Mesenchymal stem cell (in vitro differentiated cells and primary cell): ENCODE results near the gene SLC30A1.

Experiments
- DNase-seq: peaks from one replicate; pipeline ENCODE4 v3.0.0-alpha.2; 2013
- H2AFZ ChIP-seq: one replicate; pipeline ENCODE4 v1.6.1; 2013; ENCODE audit warnings: low read depth, mild to moderate bottlenecking, control low read depth, inconsistent platforms, low read length, moderate library complexity
- H2AK5ac ChIP-seq: 2 replicates; pipeline ENCODE4 v1.6.1; 2013; ENCODE audit warnings: low read length, moderate library complexity, mild to moderate bottlenecking, inconsistent platforms; ENCODE audit not compliant: severe bottlenecking
- H2BK120ac ChIP-seq: one replicate; pipeline ENCODE4 v1.6.1; 2013; ENCODE audit warnings: low read depth, mild to moderate bottlenecking, inconsistent platforms, low read length, moderate library complexity
- H2BK12ac ChIP-seq, 2 experiments: one replicate each; pipeline ENCODE4 v1.6.1; 2013; ENCODE audit warnings: inconsistent platforms in 2 of 2, low read length in 2 of 2, mild to moderate bottlenecking in 2 of 2, moderate library complexity in 2 of 2, control low read depth in 1 of 2
- H2BK15ac ChIP-seq: one replicate; pipeline ENCODE4 v1.6.1; 2013; ENCODE audit warnings: mild to moderate bottlenecking, low read depth, inconsistent platforms; ENCODE audit not compliant: poor library complexity, severe bottlenecking
- H2BK5ac ChIP-seq: 2 replicates; pipeline ENCODE4 v1.6.1; 2013; ENCODE audit warnings: low read depth, mild to moderate bottlenecking, low read length, control low read depth, inconsistent platforms; ENCODE audit not compliant: poor library complexity, severe bottlenecking
- H3K14ac ChIP-seq, 2 experiments: one replicate each; pipeline ENCODE4 v1.6.1; 2013; ENCODE audit warnings: inconsistent platforms in 2 of 2, low read length in 2 of 2, control low read depth in 1 of 2, mild to moderate bottlenecking in 1 of 2, moderate library complexity in 1 of 2
- H3K18ac ChIP-seq, 2 experiments: one replicate each; pipeline ENCODE4 v1.6.1; 2013; ENCODE audit warnings: inconsistent platforms in 2 of 2, low read length in 2 of 2, control low read depth in 1 of 2, low read depth in 1 of 2, mild to moderate bottlenecking in 1 of 2
- H3K23ac ChIP-seq, 2 experiments: one replicate each; pipeline ENCODE4 v1.6.1; 2013; ENCODE audit warnings: inconsistent platforms in 2 of 2, low read length in 2 of 2, mild to moderate bottlenecking in 2 of 2, moderate library complexity in 2 of 2, control low read depth in 1 of 2
- H3K27ac ChIP-seq: 2 replicates; pipeline ENCODE4 v1.5.1; 2013; ENCODE audit warnings: mild to moderate bottlenecking, moderate library complexity, low read length, control low read depth, inconsistent platforms; ENCODE audit not compliant: poor library complexity, severe bottlenecking
- H3K27me3 ChIP-seq, 2 experiments: 2 replicates each; pipeline versions ENCODE4 v1.6.1 to v1.7.0; 2013; ENCODE audit warnings: low read length in 2 of 2, mild to moderate bottlenecking in 2 of 2, moderate library complexity in 2 of 2, control low read depth in 1 of 2, inconsistent platforms in 1 of 2; ENCODE audit not compliant: control insufficient read depth in 1 of 2, insufficient read depth in 1 of 2
- H3K36me3 ChIP-seq, 2 experiments: 2 replicates each; pipeline versions ENCODE4 v1.6.1 to v1.7.0; 2013; ENCODE audit warnings: low read length in 2 of 2, control low read depth in 1 of 2, inconsistent platforms in 1 of 2, low read depth in 1 of 2, mild to moderate bottlenecking in 1 of 2; ENCODE audit not compliant: insufficient read depth in 2 of 2, control insufficient read depth in 1 of 2
- H3K4ac ChIP-seq, 2 experiments: one replicate each; pipeline ENCODE4 v1.6.1; 2013; ENCODE audit warnings: inconsistent platforms in 2 of 2, low read length in 2 of 2, mild to moderate bottlenecking in 2 of 2, moderate library complexity in 2 of 2, control low read depth in 1 of 2, low read depth in 1 of 2
- H3K4me1 ChIP-seq: 2 replicates; pipeline ENCODE4 v1.6.1; 2013; ENCODE audit warnings: low read depth, low read length, control low read depth; ENCODE audit not compliant: control insufficient read depth, insufficient read depth
- H3K4me2 ChIP-seq: 2 replicates; pipeline ENCODE4 v1.6.1; 2013; ENCODE audit warnings: low read length, mild to moderate bottlenecking, inconsistent platforms; ENCODE audit not compliant: poor library complexity, severe bottlenecking
- H3K4me3 ChIP-seq, 2 experiments: 2 replicates each; pipeline versions ENCODE4 v1.5.1 to v1.7.0; 2013; ENCODE audit warnings: low read length in 2 of 2, mild to moderate bottlenecking in 2 of 2, control low read depth in 1 of 2, low read depth in 1 of 2; ENCODE audit not compliant: insufficient read depth in 1 of 2
- H3K79me1 ChIP-seq: replicated peaks from 2 replicates; pipeline ENCODE4 v1.6.1; 2013; ENCODE audit warnings: mild to moderate bottlenecking, control low read depth, low read length, inconsistent platforms; ENCODE audit not compliant: poor library complexity, severe bottlenecking
- H3K9ac ChIP-seq: 2 replicates; pipeline ENCODE4 v1.7.0; 2013; ENCODE audit warnings: mild to moderate bottlenecking, low read length, moderate library complexity
- H3K9me3 ChIP-seq: 2 replicates; pipeline ENCODE4 v1.7.0; 2013; ENCODE audit warnings: mild to moderate bottlenecking, low read length; ENCODE audit not compliant: control insufficient read depth
- H4K8ac ChIP-seq: one replicate; pipeline ENCODE4 v1.6.1; 2013; ENCODE audit warnings: inconsistent platforms, mild to moderate bottlenecking, low read length, moderate library complexity
- H4K91ac ChIP-seq: one replicate; pipeline ENCODE4 v1.6.1; 2013; ENCODE audit warnings: mild to moderate bottlenecking, low read length, inconsistent platforms
- WGBS: methylation state at CpG from one replicate; pipeline ENCODE4 v1.1.7; 2013; ENCODE audit warnings: mixed read lengths; 5-methylcytosine and 5-hydroxymethylcytosine counted together

Gene SLC30A1

GRCh38 chr1:211613951-211614350, 35.0 kb upstream of the SLC30A1 start:
- Histone ChIP-seq H2BK120ac (peak overlapping the region; percentile 2), H3K27me3 (no peaks in the 10 kb centered on the region), H2BK5ac (no peak overlapping the region), H3K36me3 (no peaks in the 10 kb centered on the region), H3K14ac (no peak overlapping the region), H2BK15ac (no peak overlapping the region), H2AFZ (no peak overlapping the region), H2BK12ac (peak overlapping the region in 1 of 2 experiments; percentile 74), H3K4me1 (peaks cover 14% of the 10 kb centered on the region), H3K4me2 (no peak overlapping the region), H3K27ac (no peak overlapping the region), H3K9ac (no peak overlapping the region), H2AK5ac (no peak overlapping the region), H3K79me1 (no peaks in the 10 kb centered on the region), H3K4me3 (no peak overlapping the region), H4K8ac (no peak overlapping the region), H3K9me3 (no peaks in the 10 kb centered on the region), H4K91ac (no peak overlapping the region), H3K23ac (no peak overlapping the region), H3K4ac (peak overlapping the region in 1 of 2 experiments; percentile 81), H3K18ac (peak overlapping the region in 1 of 2 experiments; percentile 3)
- WGBS: 58% methylated on average over 2 of the region's 5 CpGs
- DNase-seq: no peak

- peak overlapping the region; percentile 61 to 99 for H2BK12ac ChIP-seq
These were observed 34.4 kb upstream of the SLC30A1 start for GRCh38 chr1:211613108-211613947.

GRCh38 chr1:211612786-211613107, 33.8 kb upstream of the SLC30A1 start:
- no peaks in the 10 kb centered on the region for H3K9me3 ChIP-seq

More at GRCh38 chr1:211613108-211613947, 34.4 kb upstream of the SLC30A1 start:
- Histone ChIP-seq H2BK5ac (no peak overlapping the region), H3K36me3 (no peaks in the 10 kb centered on the region), H4K8ac (peak overlapping the region; percentile 55), H3K79me1 (no peaks in the 10 kb centered on the region), H3K4me3 (no peak overlapping the region), H3K23ac (no peak overlapping the region), H4K91ac (peak overlapping the region; percentile 95), H3K14ac (peak overlapping the region in 1 of 2 experiments; percentile 81), H3K4me1 (peaks cover 14% of the 10 kb centered on the region), H3K27ac (no peak overlapping the region), H2BK15ac (peak overlapping the region; percentile 1), H2AK5ac (peak overlapping the region; percentile 47), H3K9ac (peak overlapping the region; percentile 26), H2AFZ (peak overlapping the region; percentile 67), H3K9me3 (no peaks in the 10 kb centered on the region), H2BK120ac (peak overlapping the region; percentile 19), H3K4me2 (no peak overlapping the region), H3K27me3 (no peaks in the 10 kb centered on the region), H3K4ac (peak overlapping the region; percentile 69 to 83), H3K18ac (peak overlapping the region; percentile 87 to 97)
- WGBS: 62% methylated on average over 6 of the region's 8 CpGs
- DNase-seq: peak; percentile 96

GRCh38 chr1:211611818-211612217, 32.9 kb upstream of the SLC30A1 start:
- no peak overlapping the region for H3K4me2 ChIP-seq
- H3K4me1 ChIP-seq: peaks cover 14% of the 10 kb centered on the region
- H3K36me3 ChIP-seq: no peaks in the 10 kb centered on the region

More at GRCh38 chr1:211612786-211613107, 33.8 kb upstream of the SLC30A1 start:
- no peak for DNase-seq
- H2AK5ac ChIP-seq: peak overlapping the region; percentile 47
- H3K14ac ChIP-seq: peak overlapping the region in 1 of 2 experiments; percentile 81
- no peaks in the 10 kb centered on the region for H3K27me3 ChIP-seq
- H3K9ac ChIP-seq: peak overlapping the region; percentile 26
- peaks cover 14% of the 10 kb centered on the region for H3K4me1 ChIP-seq
- peak overlapping the region; percentile 19 for H2BK120ac ChIP-seq
- peak overlapping the region; percentile 55 for H4K8ac ChIP-seq
- H3K79me1 ChIP-seq: no peaks in the 10 kb centered on the region
- peak overlapping the region; percentile 67 for H2AFZ ChIP-seq
- H2BK15ac ChIP-seq: no peak overlapping the region
- H3K4me3 ChIP-seq: no peak overlapping the region
- no peak overlapping the region for H3K27ac ChIP-seq
- WGBS: 96% methylated on average over 6 of the region's 6 CpGs
- H2BK5ac ChIP-seq: no peak overlapping the region
- H4K91ac ChIP-seq: peak overlapping the region; percentile 95
- no peaks in the 10 kb centered on the region for H3K36me3 ChIP-seq
- H3K23ac ChIP-seq: no peak overlapping the region
- peak overlapping the region; percentile 69 to 83 for H3K4ac ChIP-seq
- H3K4me2 ChIP-seq: no peak overlapping the region
- peak overlapping the region; percentile 87 to 97 for H3K18ac ChIP-seq
- peak overlapping the region; percentile 61 to 99 for H2BK12ac ChIP-seq

More at GRCh38 chr1:211611818-211612217, 32.9 kb upstream of the SLC30A1 start:
- H3K4ac ChIP-seq: no peak overlapping the region
- no peak overlapping the region for H2BK5ac ChIP-seq
- H4K8ac ChIP-seq: no peak overlapping the region
- DNase-seq: no peak
- no peak overlapping the region for H2BK12ac ChIP-seq
- H3K4me3 ChIP-seq: no peak overlapping the region
- H3K27ac ChIP-seq: no peak overlapping the region
- peak overlapping the region; percentile 72 for H2AFZ ChIP-seq
- H3K27me3 ChIP-seq: no peaks in the 10 kb centered on the region
- 92% methylated on average over 4 of the region's 4 CpGs for WGBS
- H2AK5ac ChIP-seq: peak overlapping the region; percentile 3
- H2BK120ac ChIP-seq: no peak overlapping the region
- no peak overlapping the region for H4K91ac ChIP-seq
- H3K9ac ChIP-seq: peak overlapping the region; percentile 42
- peak overlapping the region in 1 of 2 experiments; percentile 57 for H3K18ac ChIP-seq
- no peak overlapping the region for H3K23ac ChIP-seq
- no peaks in the 10 kb centered on the region for H3K79me1 ChIP-seq
- H2BK15ac ChIP-seq: peak overlapping the region; percentile 60
- H3K14ac ChIP-seq: no peak overlapping the region
- no peaks in the 10 kb centered on the region for H3K9me3 ChIP-seq
